Right atrium auricular region (tissue), 2 donors: ENCODE results near the gene DHRS7B. TPM values are rescaled to one million over a fixed set of nuclear protein-coding genes. Genes with fewer than 3 reads are reported as not detected.

Experiments used
- DNase-seq: peaks from one replicate; pipeline ENCODE4 v3.0.0-alpha.2; 2019; ENCODE audit warnings: low spot score
- H3K27ac ChIP-seq, 2 donors: fragments of 200-600 bp; sonication (generic); 1 replicate in 1 of 2; 2 replicates in 1 of 2; pipeline ENCODE4 v1.5.1; 2016 to 2019
- H3K27me3 ChIP-seq, 2 donors: fragments of 200-600 bp; sonication (generic); one replicate each; pipeline versions ENCODE4 v1.5.1 to v1.6.0; 2017 to 2019
- H3K36me3 ChIP-seq: fragments of 200-600 bp; sonication (generic); one replicate; pipeline ENCODE4 v1.5.1; 2016
- H3K4me1 ChIP-seq, 2 donors: fragments of 200-600 bp; sonication (generic); one replicate each; pipeline versions ENCODE4 v1.5.1 to v1.6.0; 2017 to 2019
- H3K4me3 ChIP-seq, 2 donors: fragments of 200-600 bp; sonication (generic); 1 replicate in 1 of 2; 2 replicates in 1 of 2; pipeline ENCODE4 v1.5.1; 2017 to 2019; ENCODE audit warnings: mild to moderate bottlenecking in 1 of 2, moderate library complexity in 1 of 2
- H3K9me3 ChIP-seq, 2 donors: fragments of 200-600 bp; sonication (generic); one replicate each; pipeline ENCODE4 v1.5.1; 2019
- total RNA-seq, 2 donors: library from RNA; depleted of rRNA; stranded (reverse); fragments of >200 nt; gene quantifications; one replicate each; pipeline ENCODE4 v1.1.0, GENCODE V29; 2016
- TF ChIP-seq, protein P1 (sequence below), 2 donors: fragments of 200-600 bp; sonication (generic); IDR thresholded peaks; one replicate each; pipeline ENCODE4 v1.5.1; 2019; ENCODE audit warnings: antibody characterized with exemption in 2 of 2

DHRS7B gene
- total RNA-seq, 2 donors from 2014 or later, result 35.8 to 45.3 TPM

DNA sequence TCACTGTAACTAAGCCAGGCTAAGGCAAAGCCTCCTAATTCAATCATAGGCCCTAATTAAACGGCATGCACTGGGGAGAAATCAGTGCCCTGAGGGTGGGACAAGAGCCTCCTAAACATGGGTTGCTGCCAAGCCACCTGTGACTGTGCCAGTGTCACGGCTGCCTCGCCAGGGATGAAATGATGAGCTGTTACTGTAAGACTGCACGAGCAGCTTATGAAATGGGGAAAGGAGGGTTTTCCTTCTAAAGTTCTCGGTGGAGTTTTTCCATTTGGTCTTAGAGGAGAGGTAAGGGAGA lies 74.5 kb downstream of the DHRS7B start:
- peaks cover 0 to 46% of the 10 kb centered on the region in 2 donors for H3K4me1 ChIP-seq
- H3K27ac ChIP-seq, result no peak overlapping the region
- no peak for DNase-seq
- TF ChIP-seq, protein P1, sequence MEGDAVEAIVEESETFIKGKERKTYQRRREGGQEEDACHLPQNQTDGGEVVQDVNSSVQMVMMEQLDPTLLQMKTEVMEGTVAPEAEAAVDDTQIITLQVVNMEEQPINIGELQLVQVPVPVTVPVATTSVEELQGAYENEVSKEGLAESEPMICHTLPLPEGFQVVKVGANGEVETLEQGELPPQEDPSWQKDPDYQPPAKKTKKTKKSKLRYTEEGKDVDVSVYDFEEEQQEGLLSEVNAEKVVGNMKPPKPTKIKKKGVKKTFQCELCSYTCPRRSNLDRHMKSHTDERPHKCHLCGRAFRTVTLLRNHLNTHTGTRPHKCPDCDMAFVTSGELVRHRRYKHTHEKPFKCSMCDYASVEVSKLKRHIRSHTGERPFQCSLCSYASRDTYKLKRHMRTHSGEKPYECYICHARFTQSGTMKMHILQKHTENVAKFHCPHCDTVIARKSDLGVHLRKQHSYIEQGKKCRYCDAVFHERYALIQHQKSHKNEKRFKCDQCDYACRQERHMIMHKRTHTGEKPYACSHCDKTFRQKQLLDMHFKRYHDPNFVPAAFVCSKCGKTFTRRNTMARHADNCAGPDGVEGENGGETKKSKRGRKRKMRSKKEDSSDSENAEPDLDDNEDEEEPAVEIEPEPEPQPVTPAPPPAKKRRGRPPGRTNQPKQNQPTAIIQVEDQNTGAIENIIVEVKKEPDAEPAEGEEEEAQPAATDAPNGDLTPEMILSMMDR (IDR thresholded peaks at IDR 0.05), result no peak
- H3K4me3 ChIP-seq, result no peak overlapping the region
- no peaks in the 10 kb centered on the region for H3K27me3 ChIP-seq
- no peaks in the 10 kb centered on the region for H3K9me3 ChIP-seq
- peaks cover 19% of the 10 kb centered on the region for H3K36me3 ChIP-seq

DNA sequence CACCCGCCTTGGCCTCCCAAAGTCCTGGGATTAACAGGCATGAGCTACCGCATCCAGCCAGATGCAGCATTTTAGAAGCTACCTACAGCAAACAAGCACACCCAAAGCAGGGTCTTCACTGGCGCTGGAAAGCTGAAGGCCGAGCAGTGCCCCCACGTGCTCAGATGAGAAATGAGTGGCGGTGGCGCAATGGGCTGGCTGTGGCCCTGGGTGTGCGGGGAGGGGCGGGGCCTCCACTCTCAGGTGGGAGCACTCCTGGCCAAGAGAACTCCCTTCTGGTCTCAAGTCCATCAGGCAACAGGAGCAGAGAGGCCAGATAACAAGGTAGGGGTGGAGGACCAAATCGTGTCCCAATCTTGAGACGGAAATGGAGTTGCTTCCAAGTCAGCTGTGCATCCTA lies 75.1 kb downstream of the DHRS7B start:
- peaks cover 17% of the 10 kb centered on the region for H3K36me3 ChIP-seq
- TF ChIP-seq, protein P1 (IDR thresholded peaks at IDR 0.05), result no peak

DNA sequence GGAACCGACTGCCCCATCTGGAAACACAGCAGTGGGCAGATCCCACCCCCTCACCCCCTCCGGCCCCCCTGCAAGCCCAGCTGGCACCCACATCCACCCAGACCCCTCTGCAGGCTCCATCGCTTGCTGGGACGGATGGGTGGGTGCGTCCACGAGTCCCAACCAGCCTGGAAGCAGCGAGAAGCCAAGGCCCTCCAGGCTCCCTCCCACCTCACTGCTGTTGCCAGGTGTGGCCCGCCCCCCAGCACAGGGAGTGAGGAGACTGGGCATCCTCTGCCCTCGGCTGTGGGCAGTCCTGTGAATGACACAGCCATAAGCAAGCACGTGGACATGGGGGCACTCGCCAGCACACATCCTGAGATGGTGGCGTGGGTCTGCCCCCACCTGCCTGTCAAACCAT lies 75.7 kb downstream of the DHRS7B start:
- TF ChIP-seq, protein P1 (IDR thresholded peaks at IDR 0.05), result no peak
- H3K27ac ChIP-seq, result no peak overlapping the region
- H3K4me1 ChIP-seq, result peaks cover 0 to 46% of the 10 kb centered on the region in 2 donors
- no peak for DNase-seq
- H3K36me3 ChIP-seq, result peaks cover 11% of the 10 kb centered on the region
- no peaks in the 10 kb centered on the region for H3K9me3 ChIP-seq
- no peaks in the 10 kb centered on the region for H3K27me3 ChIP-seq
- no peak overlapping the region for H3K4me3 ChIP-seq

More for the DNA sequence above, 75.1 kb downstream of the DHRS7B start:
- Histone ChIP-seq H3K4me3 (no peak overlapping the region), H3K27me3 (no peaks in the 10 kb centered on the region), H3K27ac (no peak overlapping the region), H3K9me3 (no peaks in the 10 kb centered on the region), H3K4me1 (peaks cover 0 to 46% of the 10 kb centered on the region in 2 donors)
- no peak for DNase-seq

DNA sequence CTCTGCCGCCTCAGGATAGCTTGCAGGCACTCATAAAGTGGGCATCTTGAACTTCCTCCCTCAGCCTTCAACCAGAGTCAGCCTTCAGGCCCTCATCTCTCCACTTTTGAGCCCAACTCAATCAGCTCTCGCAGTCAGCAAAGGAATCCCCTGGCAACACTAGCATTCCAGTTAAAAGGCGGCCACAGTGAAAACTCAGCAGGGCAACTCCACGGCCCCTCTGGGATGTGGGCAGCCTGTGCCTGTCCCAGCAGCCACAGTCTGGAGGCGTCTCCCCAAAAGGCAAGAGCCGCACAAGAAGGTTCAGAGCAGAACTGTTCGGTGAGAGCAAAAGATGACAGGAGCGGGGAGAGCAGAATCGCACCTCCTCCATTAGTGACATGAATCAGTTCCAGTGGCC lies 78.2 kb downstream of the DHRS7B start:
- H3K27me3 ChIP-seq, result no peaks in the 10 kb centered on the region
- H3K36me3 ChIP-seq, result peaks cover 2% of the 10 kb centered on the region
- H3K27ac ChIP-seq, result peak overlapping the region in 1 of 2 donors; percentile 11
- no peak for DNase-seq
- TF ChIP-seq, protein P1 (IDR thresholded peaks at IDR 0.05), result no peak
- no peak overlapping the region for H3K4me3 ChIP-seq
- peaks cover 0 to 63% of the 10 kb centered on the region in 2 donors for H3K4me1 ChIP-seq
- H3K9me3 ChIP-seq, result no peaks in the 10 kb centered on the region

DNA sequence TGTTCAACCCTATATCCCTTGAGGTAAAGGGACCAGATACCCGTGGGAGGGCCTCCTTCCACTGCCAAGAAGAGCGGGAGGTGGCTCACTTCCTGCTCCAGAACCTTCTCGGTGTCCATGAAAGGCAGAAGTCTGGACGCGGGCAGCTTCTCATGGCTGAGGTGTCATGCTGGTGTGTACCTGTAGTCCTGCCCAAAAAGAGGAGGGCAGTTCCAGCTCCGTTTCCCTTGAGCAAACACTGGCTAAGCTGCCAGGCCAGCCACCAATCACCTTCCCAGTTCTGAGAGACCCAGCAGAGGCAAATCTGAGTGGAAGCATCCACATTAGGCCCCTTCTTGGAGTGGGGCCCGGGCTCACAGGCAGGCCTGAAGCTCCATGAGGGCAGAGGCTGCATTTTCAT lies 81.6 kb downstream of the DHRS7B start:
- Histone ChIP-seq H3K36me3 (peaks cover 4% of the 10 kb centered on the region), H3K27me3 (no peaks in the 10 kb centered on the region), H3K4me1 (peaks cover 0 to 72% of the 10 kb centered on the region in 2 donors), H3K4me3 (no peak overlapping the region), H3K9me3 (no peaks in the 10 kb centered on the region), H3K27ac (peak overlapping the region; percentile 58 to 67)
- DNase-seq, result no peak
- TF ChIP-seq, protein P1 (IDR thresholded peaks at IDR 0.05), result no peak

DNA sequence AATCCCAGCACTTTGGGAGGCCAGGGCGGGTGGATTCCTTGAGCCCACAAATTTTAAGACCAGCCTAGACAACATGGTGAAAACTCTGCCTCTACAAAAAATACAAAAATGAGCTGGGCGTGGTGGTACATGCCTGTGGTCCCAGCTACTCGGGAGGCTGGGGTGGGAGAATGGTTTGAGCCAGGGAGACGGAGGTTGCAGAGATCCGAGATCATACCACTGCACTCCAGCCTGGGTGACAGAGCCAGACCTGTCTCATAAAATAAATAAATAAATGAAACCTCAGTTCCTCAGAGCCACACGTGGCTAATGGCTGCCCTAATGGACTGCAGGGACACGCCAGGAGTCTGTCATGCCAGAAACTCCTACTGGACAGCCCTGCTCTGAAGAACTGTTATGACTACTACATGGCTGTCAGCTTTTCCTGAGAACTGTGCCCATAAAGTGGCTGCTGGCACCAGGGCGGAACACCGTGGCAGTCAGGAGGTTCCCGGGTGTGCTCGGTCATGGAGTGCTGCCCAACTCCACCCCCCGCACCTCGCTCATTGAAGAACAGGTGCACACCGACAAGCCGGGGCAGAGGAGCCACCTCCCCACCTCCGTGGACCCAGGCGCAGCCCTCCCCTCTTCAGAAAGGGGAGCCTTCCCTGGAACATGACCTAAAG lies 82.9 kb downstream of the DHRS7B start:
- Histone ChIP-seq H3K36me3 (peaks cover 4% of the 10 kb centered on the region), H3K9me3 (no peaks in the 10 kb centered on the region), H3K27ac (peak overlapping the region; percentile 58 to 67), H3K27me3 (no peaks in the 10 kb centered on the region), H3K4me3 (no peak overlapping the region), H3K4me1 (peaks cover 0 to 68% of the 10 kb centered on the region in 2 donors)
- TF ChIP-seq, protein P1 (IDR thresholded peaks at IDR 0.05), result no peak
- no peak for DNase-seq
